ENCODE results near the gene PARVA.

Gene PARVA

GRCh38 chr11:12403122-12403996 is 26.0 kb downstream of the PARVA start:
- FAIRE-seq = no peak

GRCh38 chr11:12403997-12404350 is 26.6 kb downstream of the PARVA start:
- no peak for FAIRE-seq
- no peak for DNase-seq (ENCODE audit: low spot score)

More at GRCh38 chr11:12403122-12403996, 26.0 kb downstream of the PARVA start:
- DNase-seq (ENCODE audit: low spot score) = no peak

GRCh38 chr11:12404436-12404835 is 27.1 kb downstream of the PARVA start:
- FAIRE-seq = no peak
- DNase-seq (ENCODE audit: low spot score) = no peak

GRCh38 chr11:12408156-12408770 is 30.9 kb downstream of the PARVA start:
- DNase-seq (ENCODE audit: low spot score) (no peak), FAIRE-seq (no peak)

- no peak for DNase-seq (ENCODE audit: low spot score)
Observed at GRCh38 chr11:12409621-12410005, 32.2 kb downstream of the PARVA start.

GRCh38 chr11:12410006-12410728 is 32.8 kb downstream of the PARVA start:
- no peak for FAIRE-seq
- no peak for DNase-seq (ENCODE audit: low spot score)

More at GRCh38 chr11:12409621-12410005, 32.2 kb downstream of the PARVA start:
- no peak for FAIRE-seq

GRCh38 chr11:12411393-12411792 is 34.0 kb downstream of the PARVA start:
- DNase-seq (ENCODE audit: low spot score) = no peak
- FAIRE-seq = no peak

- DNase-seq (ENCODE audit: low spot score) = peak; percentile 74
- FAIRE-seq = peak; percentile 44
Observed at GRCh38 chr11:12411806-12412727, 34.7 kb downstream of the PARVA start.

GRCh38 chr11:12413141-12414052 is 36.0 kb downstream of the PARVA start:
- DNase-seq (ENCODE audit: low spot score) = no peak
- no peak for FAIRE-seq

- FAIRE-seq (no peak), DNase-seq (ENCODE audit: low spot score) (no peak)
Observed at GRCh38 chr11:12414611-12415010, 37.2 kb downstream of the PARVA start.

- FAIRE-seq = no peak
- DNase-seq (ENCODE audit: low spot score) = no peak
Observed at GRCh38 chr11:12415342-12415966, 38.1 kb downstream of the PARVA start.

- no peak for DNase-seq (ENCODE audit: low spot score)
- no peak for FAIRE-seq
Observed at GRCh38 chr11:12416552-12416951, 39.2 kb downstream of the PARVA start.

- FAIRE-seq = no peak
Observed at GRCh38 chr11:12417691-12418611, 40.6 kb downstream of the PARVA start.

GRCh38 chr11:12420040-12420439 is 42.7 kb downstream of the PARVA start:
- DNase-seq (ENCODE audit: low spot score) = no peak
- no peak for FAIRE-seq

More at GRCh38 chr11:12417691-12418611, 40.6 kb downstream of the PARVA start:
- peak; percentile 69 for DNase-seq (ENCODE audit: low spot score)

GRCh38 chr11:12420706-12421105 is 43.3 kb downstream of the PARVA start:
- DNase-seq (ENCODE audit: low spot score) = no peak
- no peak for FAIRE-seq

- FAIRE-seq (no peak), DNase-seq (ENCODE audit: low spot score) (no peak)
Observed at GRCh38 chr11:12421386-12421785, 44.0 kb downstream of the PARVA start.

GRCh38 chr11:12426176-12426575 is 48.8 kb downstream of the PARVA start:
- no peak for DNase-seq (ENCODE audit: low spot score)
- no peak for FAIRE-seq

GRCh38 chr11:12429155-12429554 is 51.8 kb downstream of the PARVA start:
- FAIRE-seq (no peak), DNase-seq (ENCODE audit: low spot score) (no peak)

All from urothelium cell line (cell line).